DOHH2 (cell line): ENCODE measurements around the gene ITGB8.

Experiments
- H3F3A ChIP-seq: fragments of 200-600 bp; sonication (generic), shearing (Covaris generic); 2 replicates; pipeline ENCODE4 v1.6.0; 2016; ENCODE audit warnings: antibody characterized with exemption, mild to moderate bottlenecking; ENCODE audit not compliant: control insufficient read depth, insufficient read depth
- H3K27ac ChIP-seq: fragments of 200-600 bp; sonication (generic); 2 replicates; pipeline ENCODE4 v1.5.1; 2014; ENCODE audit warnings: low read depth, mild to moderate bottlenecking, low read length, moderate library complexity
- H3K27me3 ChIP-seq: fragments of 200-600 bp; sonication (generic); 2 replicates; pipeline ENCODE4 v1.6.1; 2014; ENCODE audit warnings: mild to moderate bottlenecking, low read length, mixed read lengths; ENCODE audit not compliant: control insufficient read depth
- H3K36me3 ChIP-seq: fragments of 200-600 bp; sonication (generic); 2 replicates; pipeline ENCODE4 v1.6.1; 2014; ENCODE audit warnings: mild to moderate bottlenecking, low read length, moderate library complexity, mixed read lengths; ENCODE audit not compliant: control insufficient read depth
- H3K4me1 ChIP-seq: fragments of 200-600 bp; sonication (generic); 2 replicates; pipeline ENCODE4 v1.6.1; 2014; ENCODE audit warnings: mild to moderate bottlenecking, low read length, mixed read lengths; ENCODE audit not compliant: control insufficient read depth
- H3K4me2 ChIP-seq: fragments of 200-600 bp; sonication (generic); 2 replicates; pipeline ENCODE4 v1.6.0; 2014; ENCODE audit warnings: mild to moderate bottlenecking, low read length, moderate library complexity
- H3K4me3 ChIP-seq: fragments of 200-600 bp; sonication (generic); 2 replicates; pipeline ENCODE4 v1.5.1; 2014; ENCODE audit warnings: mild to moderate bottlenecking, low read length, mixed read lengths
- H3K79me2 ChIP-seq: fragments of 200-600 bp; sonication (generic); 2 replicates; pipeline ENCODE4 v1.6.1; 2014; ENCODE audit warnings: mild to moderate bottlenecking, low read length, mixed read lengths; ENCODE audit not compliant: control insufficient read depth
- H3K9me2 ChIP-seq: fragments of 200-600 bp; sonication (generic); replicated peaks from 2 replicates; pipeline ENCODE4 v1.6.1; 2014; ENCODE audit warnings: mild to moderate bottlenecking, low read length, mixed read lengths; ENCODE audit not compliant: control insufficient read depth
- H3K9me3 ChIP-seq: fragments of 200-600 bp; sonication (generic); 2 replicates; pipeline ENCODE4 v1.6.1; 2014; ENCODE audit warnings: antibody characterized with exemption, low read length, mixed read lengths; ENCODE audit not compliant: control insufficient read depth, insufficient read depth
- H4K20me1 ChIP-seq: fragments of 200-600 bp; sonication (generic); 2 replicates; pipeline ENCODE4 v1.6.0; 2014; ENCODE audit warnings: low read depth, mild to moderate bottlenecking, antibody characterized with exemption, low read length, moderate library complexity; ENCODE audit not compliant: control insufficient read depth, insufficient read depth
- EZH2phosphoT487 ChIP-seq: fragments of 200-600 bp; sonication (generic); IDR thresholded peaks from 2 replicates; pipeline ENCODE4 v1.6.1; 2017; ENCODE audit warnings: borderline replicate concordance, mild to moderate bottlenecking, antibody characterized with exemption, low read length, moderate library complexity, mixed read lengths
- TF ChIP-seq, protein P1 (sequence below): fragments of 200-600 bp; sonication (generic); IDR thresholded peaks from one replicate; pipeline ENCODE4 v1.5.1; 2014; ENCODE audit warnings: antibody characterized with exemption, mild to moderate bottlenecking, low read depth, low read length; ENCODE audit not compliant: poor library complexity, severe bottlenecking

The ITGB8 gene

DNA sequence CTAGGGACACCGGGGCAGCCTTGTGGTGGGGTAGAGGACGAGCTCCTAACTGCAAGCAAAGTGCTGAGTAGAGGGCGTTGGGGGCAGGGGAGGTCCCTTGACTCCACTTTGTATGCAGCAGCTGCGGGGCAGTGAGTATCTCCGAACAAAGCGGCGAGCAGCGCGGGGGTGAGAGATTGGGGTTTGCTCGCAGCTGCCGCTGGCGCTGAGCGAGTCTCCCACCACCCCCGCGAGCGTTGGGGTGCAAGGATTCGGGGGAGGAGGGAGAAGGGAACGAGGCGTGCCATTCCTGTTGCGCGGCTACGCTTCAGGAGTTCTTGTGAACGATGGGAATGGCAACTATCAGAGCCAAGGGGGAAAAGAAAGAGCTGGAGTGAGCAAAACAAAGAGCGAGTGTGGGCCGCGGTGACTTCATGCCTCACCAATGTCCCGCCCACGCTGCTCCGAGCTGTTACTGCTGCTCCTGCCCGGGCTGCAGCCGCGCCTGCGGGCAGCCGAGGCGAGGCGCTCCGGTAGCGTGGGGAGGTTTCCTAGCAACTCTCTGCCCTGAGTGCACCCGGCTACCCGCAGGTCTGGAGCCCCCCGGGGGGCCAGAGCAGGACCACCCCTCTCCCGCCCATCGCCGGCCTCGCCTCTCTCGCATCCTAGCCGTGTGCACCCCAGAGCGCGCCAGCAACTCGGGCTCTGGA is at the start of gene ITGB8:
Gene ITGB8 (plus strand): TSS at position 662 of the 689 bp plus-strand sequence. CDS start 907 bp downstream, outside the sequence.
- H3K79me2 ChIP-seq, result no peaks in the 10 kb centered on the region
- peak within 1 kb of the TSS; percentile 82 for H3K4me3 ChIP-seq
- H3K9me2 ChIP-seq, result no peaks in the 10 kb centered on the region
- no peak within 1 kb of the TSS for H3K27ac ChIP-seq
- TF ChIP-seq, protein P1, sequence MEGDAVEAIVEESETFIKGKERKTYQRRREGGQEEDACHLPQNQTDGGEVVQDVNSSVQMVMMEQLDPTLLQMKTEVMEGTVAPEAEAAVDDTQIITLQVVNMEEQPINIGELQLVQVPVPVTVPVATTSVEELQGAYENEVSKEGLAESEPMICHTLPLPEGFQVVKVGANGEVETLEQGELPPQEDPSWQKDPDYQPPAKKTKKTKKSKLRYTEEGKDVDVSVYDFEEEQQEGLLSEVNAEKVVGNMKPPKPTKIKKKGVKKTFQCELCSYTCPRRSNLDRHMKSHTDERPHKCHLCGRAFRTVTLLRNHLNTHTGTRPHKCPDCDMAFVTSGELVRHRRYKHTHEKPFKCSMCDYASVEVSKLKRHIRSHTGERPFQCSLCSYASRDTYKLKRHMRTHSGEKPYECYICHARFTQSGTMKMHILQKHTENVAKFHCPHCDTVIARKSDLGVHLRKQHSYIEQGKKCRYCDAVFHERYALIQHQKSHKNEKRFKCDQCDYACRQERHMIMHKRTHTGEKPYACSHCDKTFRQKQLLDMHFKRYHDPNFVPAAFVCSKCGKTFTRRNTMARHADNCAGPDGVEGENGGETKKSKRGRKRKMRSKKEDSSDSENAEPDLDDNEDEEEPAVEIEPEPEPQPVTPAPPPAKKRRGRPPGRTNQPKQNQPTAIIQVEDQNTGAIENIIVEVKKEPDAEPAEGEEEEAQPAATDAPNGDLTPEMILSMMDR, result no peak
- no peak; the same call in 1 of the 2 replicates for TF ChIP-seq EZH2phosphoT487
- H3K4me2 ChIP-seq, result peak within 1 kb of the TSS; percentile 98
- peaks cover 3% of the 10 kb centered on the region for H3F3A ChIP-seq
- H3K9me3 ChIP-seq, result no peaks in the 10 kb centered on the region
- no peaks in the 10 kb centered on the region for H3K36me3 ChIP-seq
- peaks cover 48% of the 10 kb centered on the region for H3K27me3 ChIP-seq
- 0 out of 2 replicates have a peak, but pooled peaks cover 2% of the 10 kb centered on the region for H4K20me1 ChIP-seq
- H3K4me1 ChIP-seq, result peaks cover 45% of the 10 kb centered on the region

GRCh38 chr7:20282959-20283358 is 47.7 kb upstream of the ITGB8 start:
- Histone ChIP-seq H3K36me3 (no peaks in the 10 kb centered on the region), H3K4me3 (no peak overlapping the region), H3K4me1 (no peaks in the 10 kb centered on the region), H3F3A (no peaks in the 10 kb centered on the region), H3K27ac (no peak overlapping the region), H4K20me1 (no peaks in the 10 kb centered on the region), H3K27me3 (no peaks in the 10 kb centered on the region), H3K9me3 (no peaks in the 10 kb centered on the region), H3K4me2 (no peak overlapping the region), H3K9me2 (no peaks in the 10 kb centered on the region), H3K79me2 (no peaks in the 10 kb centered on the region)
- TF ChIP-seq EZH2phosphoT487, result no peak
- TF ChIP-seq, protein P1, result no peak

DNA sequence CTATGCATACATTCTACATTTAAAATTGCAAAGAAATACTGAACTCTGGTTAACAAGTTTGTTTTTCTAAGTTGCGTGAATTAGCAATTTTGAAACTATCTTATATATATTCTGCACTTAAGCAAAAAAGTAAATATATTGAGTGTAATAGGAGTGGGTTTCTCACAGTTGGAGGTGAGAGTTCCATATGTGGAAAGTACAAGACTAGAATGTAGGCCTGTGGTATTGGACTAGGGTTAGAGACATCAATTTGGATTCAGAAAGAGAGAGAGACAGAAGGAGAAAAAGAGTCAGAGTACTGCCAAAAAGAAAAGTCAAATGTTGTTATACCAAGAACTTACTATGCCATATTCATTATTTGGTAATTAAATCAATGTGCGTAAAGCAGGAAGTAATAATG is 47.3 kb upstream of the ITGB8 start:
- Histone ChIP-seq H3K79me2 (no peaks in the 10 kb centered on the region), H3K4me1 (no peaks in the 10 kb centered on the region), H3K36me3 (no peaks in the 10 kb centered on the region), H3F3A (no peaks in the 10 kb centered on the region), H3K9me2 (no peaks in the 10 kb centered on the region), H3K27ac (no peak overlapping the region), H3K4me3 (no peak overlapping the region), H3K27me3 (no peaks in the 10 kb centered on the region), H3K4me2 (no peak overlapping the region), H4K20me1 (no peaks in the 10 kb centered on the region), H3K9me3 (no peaks in the 10 kb centered on the region)
- no peak for TF ChIP-seq EZH2phosphoT487
- TF ChIP-seq, protein P1, result no peak
